Stimulated activated CD8-positive, alpha-beta memory T cell treated with anti-CD3 and anti-CD28 coated beads, Interleukin-4, amount 100 ng/mL, for 4 hours (primary cell): ENCODE results near the gene DNM3.

Experiments
- DNase-seq, 2 donors: peaks; one replicate each; pipeline ENCODE4 v3.0.0-alpha.2; 2020; ENCODE audit warnings: low read depth in 2 of 2, low spot score in 1 of 2

DNM3 gene

GRCh38 chr1:171869097-171869496 lies 27.8 kb downstream of the DNM3 start:
- no peak for DNase-seq

GRCh38 chr1:171871848-171872247 lies 30.6 kb downstream of the DNM3 start:
- no peak for DNase-seq

DNA sequence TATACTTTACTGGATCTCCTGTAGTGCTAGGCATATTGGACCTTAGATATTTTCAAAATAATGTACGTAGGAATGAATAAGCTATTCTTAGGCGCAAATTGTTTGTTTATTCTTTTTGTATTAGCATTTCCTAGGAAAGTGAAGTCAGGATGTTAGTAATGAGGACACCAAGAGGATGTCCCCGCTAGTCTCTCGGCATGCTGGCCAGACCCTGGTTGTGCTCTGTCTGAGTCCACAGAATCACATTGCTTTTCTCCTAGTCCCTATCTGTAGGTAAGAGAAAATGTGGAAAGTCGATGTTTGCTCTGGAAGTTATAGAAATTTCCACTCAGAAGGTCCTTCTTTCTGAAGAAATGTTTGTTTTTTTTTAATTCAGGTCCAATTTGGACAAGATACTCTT lies 31.1 kb downstream of the DNM3 start:
- no peak for DNase-seq

DNA sequence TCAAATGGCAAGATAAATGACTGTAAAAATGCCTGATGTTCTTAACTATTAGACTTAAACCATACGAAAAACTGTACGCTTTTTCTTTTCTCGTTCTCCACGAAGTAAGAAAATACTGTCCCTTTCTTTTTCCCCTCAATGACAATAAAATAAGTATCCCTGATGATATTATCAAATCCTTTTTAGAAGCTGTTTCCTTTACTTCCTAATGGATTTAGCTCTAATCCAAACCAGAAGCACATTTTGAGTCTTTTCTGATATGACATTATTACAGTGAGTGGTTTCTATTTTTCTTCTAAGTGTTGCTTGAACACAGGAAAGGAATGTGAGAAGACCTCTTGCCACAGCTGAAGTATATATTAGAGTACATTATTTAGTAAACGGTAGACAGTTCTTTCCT lies 32.4 kb downstream of the DNM3 start:
- no peak for DNase-seq

- DNase-seq, result no peak
Observed at GRCh38 chr1:171877701-171878100, 36.4 kb downstream of the DNM3 start.

DNA sequence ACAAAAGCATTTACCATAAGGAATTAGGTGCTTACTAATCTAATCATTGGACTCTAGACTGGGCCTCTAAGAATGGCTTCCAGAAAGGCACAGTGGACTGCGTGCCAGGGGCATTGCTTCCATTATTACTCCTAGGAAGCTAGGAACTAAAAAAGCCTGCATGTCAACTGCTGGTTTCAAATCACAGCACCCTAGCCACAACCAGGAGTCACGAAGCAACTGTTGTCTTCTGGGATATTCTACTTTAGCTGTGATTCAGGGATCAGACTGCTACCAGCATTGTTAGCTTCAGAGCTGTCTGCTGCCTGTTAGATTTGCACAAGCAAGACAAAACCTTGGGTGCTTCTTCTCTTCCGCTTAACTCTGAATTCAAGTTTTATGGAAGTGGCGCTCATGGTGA lies 38.3 kb downstream of the DNM3 start:
- no peak for DNase-seq

DNA sequence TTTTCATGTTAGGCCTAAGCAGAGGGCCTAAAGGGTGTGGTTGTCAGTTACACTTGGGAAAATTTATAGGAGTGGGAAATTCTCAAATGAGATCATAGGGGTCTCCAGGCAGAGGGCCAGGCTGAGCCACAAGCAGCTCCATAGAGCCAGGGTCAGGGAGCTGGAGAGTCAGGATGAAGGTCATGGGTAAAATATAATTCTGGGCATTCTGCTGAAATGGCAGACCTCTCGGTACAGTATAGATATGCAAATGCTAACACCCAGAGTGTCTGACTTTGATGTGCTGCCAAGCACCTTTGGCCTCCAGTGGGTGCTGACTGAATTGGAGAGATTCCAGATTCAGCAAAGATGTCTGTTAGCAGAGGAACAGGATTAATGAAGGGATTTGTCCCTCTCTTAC lies 40.1 kb downstream of the DNM3 start:
- DNase-seq, result no peak

DNA sequence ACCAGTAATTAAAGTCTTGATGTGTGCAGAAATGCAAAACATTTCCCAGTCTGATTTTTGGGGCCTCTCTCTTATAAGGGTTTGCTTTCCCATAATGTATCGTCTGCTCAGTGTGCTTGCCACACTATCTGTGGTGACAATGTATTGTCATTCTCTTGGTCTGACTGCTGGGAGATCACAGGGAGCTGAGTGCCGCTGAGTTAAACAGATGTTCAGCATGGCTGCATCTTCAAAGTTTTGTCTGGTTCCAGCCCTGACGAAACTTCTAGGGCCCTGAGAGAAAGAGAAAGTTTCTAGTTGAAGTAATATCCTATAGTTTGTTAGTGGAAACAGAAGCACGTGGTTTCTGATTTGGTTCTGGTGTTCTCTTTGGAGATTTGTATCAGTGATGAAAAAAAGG lies 42.6 kb downstream of the DNM3 start:
- no peak for DNase-seq

DNA sequence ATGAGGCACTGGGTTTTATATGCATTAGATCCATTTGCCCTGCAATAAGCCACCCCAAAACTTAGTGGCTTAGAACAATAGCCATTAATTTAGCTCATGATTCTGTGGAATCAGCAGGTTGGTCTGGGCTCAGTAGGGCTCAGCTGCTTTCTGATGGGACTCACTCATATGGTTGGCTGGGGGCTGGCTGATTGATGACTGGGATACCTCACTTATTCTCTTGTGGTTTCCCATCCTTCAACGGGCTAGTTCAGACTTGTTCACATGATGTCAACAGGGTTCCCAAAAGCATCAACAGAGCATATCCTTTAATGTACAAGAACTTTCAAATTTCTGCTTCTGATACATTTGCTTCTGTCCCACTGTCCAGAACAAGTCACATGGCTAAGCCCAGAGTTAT lies 43.2 kb downstream of the DNM3 start:
- DNase-seq, result no peak

DNA sequence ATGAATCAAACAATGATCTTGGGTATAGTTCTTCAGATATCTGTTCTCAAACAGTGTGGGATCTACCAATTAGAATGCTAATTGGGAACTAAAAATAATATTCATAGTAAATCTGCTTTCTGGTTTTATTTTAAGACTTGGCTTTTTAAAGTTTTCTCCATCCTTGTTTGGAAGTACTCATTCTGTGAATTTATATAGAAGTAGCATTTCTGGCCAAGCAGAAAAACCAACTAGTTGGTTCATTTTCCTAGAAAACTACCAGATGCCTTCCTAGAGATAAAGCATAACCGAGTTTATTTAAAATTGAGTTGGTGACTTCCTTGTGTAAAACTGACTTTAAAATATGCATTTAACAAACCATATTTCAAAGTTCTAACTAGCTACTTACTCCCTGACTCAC lies 48.8 kb downstream of the DNM3 start:
- DNase-seq, result no peak

DNA sequence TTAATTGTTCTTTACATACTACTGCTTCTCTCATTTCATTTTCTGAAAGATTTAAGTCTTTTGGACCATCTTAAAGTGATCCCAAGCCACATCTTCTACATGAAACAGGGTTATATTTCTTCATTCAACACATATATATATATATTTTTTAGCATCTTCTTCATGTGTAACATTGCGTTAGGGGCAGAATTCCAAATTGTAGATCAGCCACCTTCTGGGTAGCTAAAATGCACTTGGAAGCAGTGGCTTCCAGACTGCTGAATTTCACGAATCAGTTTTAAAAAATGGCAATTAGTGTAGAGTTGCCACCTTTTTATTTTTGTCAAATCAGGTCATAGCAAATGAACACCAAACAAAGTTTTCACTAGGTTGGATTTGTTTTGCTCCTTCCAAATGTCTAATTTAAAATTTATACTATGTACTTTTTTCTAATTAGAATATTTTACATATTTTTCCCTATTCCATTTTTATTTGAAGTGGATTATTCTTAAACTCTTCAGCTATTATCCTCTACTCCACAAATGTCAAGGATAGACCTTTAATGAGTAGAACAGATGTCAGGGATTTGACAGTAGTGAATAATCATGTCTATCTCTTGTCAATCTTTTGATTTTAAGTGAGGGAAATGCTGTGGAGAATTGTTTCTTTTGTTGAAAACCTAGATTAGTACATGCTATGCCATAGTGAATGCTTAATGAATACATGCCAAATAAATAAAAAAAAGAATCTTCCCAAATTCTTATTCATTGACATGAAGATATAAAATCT lies 55.8 kb downstream of the DNM3 start:
- DNase-seq, result no peak

GRCh38 chr1:171898941-171899340 lies 57.6 kb downstream of the DNM3 start:
- DNase-seq, result no peak

DNA sequence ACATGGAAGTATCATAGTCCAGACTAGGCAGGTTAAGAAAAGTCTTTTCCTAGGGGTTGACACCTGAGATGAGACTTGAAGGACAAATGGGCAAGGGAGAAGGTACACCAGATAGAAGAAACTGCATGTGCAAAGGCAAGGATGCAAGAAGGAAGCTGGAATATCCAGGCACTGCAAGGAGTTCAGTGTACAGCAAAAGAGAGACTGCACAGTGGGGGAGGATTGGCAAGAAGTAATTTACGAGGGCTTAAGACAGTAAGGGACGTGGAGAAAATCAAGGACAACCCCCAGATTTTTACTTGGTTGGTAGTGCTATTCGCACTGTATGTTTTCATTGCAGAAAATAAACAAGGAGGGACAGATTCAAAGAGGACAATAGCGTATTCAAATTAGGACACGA lies 58.5 kb downstream of the DNM3 start:
- DNase-seq, result no peak

DNA sequence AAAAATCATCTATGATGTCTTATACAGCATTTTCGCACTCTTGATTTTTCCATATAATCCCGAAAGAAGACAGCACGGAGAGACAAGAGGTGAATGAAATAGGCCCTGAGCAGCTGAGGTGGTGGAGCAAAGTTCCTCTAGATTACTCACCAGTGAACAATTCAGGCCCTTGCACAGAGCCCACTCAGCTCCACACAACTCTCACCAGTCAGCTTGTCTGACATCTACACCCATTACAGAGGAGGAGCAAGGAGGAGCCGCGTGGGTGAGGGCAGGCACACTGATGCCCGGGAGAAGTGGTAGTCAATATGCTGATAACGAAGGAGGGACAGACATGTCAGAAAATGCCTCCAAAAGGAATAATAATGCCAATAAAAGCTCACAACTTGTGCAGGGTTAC lies 59.9 kb downstream of the DNM3 start:
- no peak for DNase-seq

DNA sequence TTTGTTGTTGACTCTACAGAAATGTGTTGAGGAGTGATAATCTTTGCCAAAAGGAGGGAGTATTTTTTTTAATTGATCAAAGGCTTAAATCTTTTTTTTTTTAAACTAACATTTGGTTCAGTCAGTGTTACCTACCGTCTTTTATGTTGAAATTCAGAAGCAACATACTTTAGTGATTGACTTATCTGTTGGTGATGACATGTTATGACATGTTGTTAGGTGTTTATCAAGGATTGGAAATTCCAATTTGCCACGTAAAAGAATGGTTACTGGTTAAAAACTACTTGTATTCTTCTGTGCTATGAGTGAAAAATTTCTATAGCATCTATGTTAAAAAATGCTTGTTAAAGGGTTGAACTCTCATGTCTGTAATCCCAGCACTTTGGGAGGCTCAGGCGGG lies 61.2 kb downstream of the DNM3 start:
- no peak for DNase-seq

- DNase-seq, result no peak
Observed at GRCh38 chr1:171904778-171905450, 63.6 kb downstream of the DNM3 start.

GRCh38 chr1:171909711-171910110 lies 68.4 kb downstream of the DNM3 start:
- DNase-seq, result no peak

DNA sequence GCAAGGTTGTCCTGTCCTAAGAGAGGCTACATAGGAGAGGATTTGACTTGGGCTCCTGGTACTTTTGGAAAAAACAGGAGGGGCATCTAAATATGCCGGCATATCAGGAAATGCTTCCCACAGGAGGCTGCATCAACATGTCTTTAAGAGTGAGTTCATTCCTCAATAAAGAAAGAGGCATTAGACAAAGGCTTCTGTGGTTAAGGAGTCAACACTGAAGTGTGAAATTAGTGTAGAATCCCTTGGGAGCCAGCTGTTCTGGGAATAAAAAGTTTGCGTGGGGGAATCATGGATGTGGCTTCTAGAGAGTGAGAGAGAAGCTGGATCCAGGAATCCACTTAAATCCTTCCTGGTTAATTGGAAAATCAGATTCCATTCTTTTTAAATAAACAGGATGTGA lies 69.5 kb downstream of the DNM3 start:
- no peak for DNase-seq

- no peak for DNase-seq
Observed at GRCh38 chr1:171911506-171911905, 70.2 kb downstream of the DNM3 start.

DNA sequence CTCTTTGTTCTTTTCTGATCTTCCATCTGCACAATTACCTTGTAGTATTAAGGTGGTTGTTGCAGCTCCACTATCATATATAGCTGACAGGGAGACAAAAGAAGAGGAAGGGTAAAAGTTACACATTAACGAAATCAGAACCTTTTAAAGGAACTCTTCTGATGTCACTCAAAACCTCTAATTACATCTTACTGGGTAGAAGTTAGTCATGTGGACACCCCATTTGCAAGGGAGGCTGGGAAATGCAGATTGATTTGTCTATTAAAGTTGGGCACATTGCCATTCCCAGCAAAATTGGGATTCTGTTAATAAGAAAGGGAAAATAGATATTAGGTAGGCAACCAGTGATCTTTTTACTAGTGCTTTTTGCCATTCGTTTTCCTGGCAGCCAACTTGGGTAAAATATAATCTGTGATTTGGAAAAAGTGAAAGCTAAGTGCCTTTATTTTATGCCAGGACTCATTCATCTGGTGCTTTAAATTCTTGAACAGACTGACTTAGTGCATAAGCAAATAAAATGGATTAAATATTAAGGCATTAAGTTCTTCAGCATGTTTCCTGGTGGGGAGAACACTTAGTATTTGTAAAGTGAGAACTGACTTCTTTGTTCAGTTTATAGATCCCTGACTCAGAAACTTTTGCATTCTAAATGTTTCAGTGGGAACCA lies 71.3 kb downstream of the DNM3 start:
- DNase-seq, result no peak

DNA sequence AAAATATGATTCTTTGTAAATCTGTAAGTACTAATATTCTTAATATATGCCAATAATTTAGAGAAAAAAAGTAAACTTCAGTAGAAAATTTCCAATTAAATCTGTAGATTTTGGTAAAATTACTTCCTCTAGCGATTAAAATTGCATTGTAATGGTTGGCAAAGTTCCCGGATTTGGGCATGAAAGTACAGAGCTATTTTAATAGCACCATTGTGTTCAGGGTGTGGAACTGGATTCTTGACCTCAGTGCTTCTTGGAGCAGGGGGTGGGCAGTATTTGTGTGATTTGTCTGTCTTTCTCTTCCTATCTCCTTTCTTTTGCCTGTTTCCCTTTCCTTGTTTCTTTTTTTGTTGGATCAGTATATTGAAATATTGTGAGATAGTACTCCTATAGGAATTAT lies 72.1 kb downstream of the DNM3 start:
- no peak for DNase-seq

DNA sequence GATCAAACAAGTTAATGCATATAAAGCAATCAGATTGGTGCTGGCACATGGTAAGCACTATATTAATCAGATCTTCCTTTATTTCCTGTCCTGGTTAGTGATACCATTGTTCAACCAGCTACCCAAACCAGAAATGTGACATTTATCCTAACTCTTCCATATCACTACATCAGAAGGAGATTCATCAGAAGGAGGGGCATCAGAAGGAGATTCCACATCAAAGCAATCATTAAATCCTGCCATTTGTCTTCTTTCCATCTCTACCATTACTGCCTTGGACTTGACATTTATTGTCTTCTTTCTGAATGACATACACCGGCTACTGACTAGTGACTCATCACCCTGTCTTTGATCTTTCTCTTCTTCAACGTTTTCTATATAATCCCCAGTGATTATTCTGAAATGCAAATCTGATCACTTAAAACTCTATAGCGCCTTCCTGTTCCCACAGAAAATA lies 75.0 kb downstream of the DNM3 start:
- no peak for DNase-seq
